Tibial nerve (tissue), 3 donors: ENCODE results near the gene NYAP2.

ENCODE experiments used
- POLR2A ChIP-seq, 2 donors: fragments of 450-650 bp; IDR thresholded peaks; one replicate each; pipeline ENCODE4 v1.6.1; 2017; ENCODE audit warnings: antibody characterized with exemption in 2 of 2, mild to moderate bottlenecking in 2 of 2, moderate library complexity in 2 of 2
- TF ChIP-seq, protein P1 (sequence below), 5 experiments: fragments of 200-600 bp in 3 of 5; fragments of 450-650 bp in 2 of 5; sonication (generic) in 3 of 5; IDR thresholded peaks; one replicate each; pipeline ENCODE4 v1.5.1; 2016 to 2019; ENCODE audit warnings: antibody characterized with exemption in 5 of 5, mild to moderate bottlenecking in 3 of 5, moderate library complexity in 2 of 5

DNA sequence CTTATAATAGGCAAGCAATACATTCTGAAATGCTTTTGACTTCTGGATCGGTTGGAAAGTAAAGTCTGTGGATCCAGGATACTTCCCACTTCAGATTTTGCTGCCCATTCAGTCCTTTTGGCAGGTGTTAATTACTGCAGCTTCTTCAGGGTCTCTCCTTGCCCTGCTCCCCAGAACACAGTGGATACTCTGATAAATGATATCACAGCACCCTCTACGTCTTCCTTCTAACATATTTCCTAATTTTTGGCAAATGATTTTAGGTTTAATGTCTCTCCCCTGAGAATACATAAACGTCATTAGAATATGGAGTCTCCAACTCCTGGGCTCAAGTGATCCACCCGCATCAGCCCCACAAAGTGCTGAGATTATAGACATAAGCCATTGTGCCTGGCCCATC lies 249.8 kb downstream of the NYAP2 start:
- no peak for TF ChIP-seq POLR2A (IDR thresholded peaks at IDR 0.05)
- TF ChIP-seq, protein P1, sequence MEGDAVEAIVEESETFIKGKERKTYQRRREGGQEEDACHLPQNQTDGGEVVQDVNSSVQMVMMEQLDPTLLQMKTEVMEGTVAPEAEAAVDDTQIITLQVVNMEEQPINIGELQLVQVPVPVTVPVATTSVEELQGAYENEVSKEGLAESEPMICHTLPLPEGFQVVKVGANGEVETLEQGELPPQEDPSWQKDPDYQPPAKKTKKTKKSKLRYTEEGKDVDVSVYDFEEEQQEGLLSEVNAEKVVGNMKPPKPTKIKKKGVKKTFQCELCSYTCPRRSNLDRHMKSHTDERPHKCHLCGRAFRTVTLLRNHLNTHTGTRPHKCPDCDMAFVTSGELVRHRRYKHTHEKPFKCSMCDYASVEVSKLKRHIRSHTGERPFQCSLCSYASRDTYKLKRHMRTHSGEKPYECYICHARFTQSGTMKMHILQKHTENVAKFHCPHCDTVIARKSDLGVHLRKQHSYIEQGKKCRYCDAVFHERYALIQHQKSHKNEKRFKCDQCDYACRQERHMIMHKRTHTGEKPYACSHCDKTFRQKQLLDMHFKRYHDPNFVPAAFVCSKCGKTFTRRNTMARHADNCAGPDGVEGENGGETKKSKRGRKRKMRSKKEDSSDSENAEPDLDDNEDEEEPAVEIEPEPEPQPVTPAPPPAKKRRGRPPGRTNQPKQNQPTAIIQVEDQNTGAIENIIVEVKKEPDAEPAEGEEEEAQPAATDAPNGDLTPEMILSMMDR (IDR thresholded peaks at IDR 0.05), result no peak
